Breast epithelium (tissue), 3 donors: Measurements from ENCODE around the gene MED9.

Source experiments
- POLR2A ChIP-seq: fragments of 450-650 bp; IDR thresholded peaks from one replicate; pipeline ENCODE4 v1.6.1; 2016; ENCODE audit warnings: antibody characterized with exemption, mild to moderate bottlenecking, moderate library complexity
- TF ChIP-seq, protein P1 (sequence below), 3 donors: fragments of 450-650 bp; IDR thresholded peaks; one replicate each; pipeline ENCODE4 v1.5.1; 2016 to 2017; ENCODE audit warnings: antibody characterized with exemption in 3 of 3, mild to moderate bottlenecking in 3 of 3, moderate library complexity in 3 of 3

DNA sequence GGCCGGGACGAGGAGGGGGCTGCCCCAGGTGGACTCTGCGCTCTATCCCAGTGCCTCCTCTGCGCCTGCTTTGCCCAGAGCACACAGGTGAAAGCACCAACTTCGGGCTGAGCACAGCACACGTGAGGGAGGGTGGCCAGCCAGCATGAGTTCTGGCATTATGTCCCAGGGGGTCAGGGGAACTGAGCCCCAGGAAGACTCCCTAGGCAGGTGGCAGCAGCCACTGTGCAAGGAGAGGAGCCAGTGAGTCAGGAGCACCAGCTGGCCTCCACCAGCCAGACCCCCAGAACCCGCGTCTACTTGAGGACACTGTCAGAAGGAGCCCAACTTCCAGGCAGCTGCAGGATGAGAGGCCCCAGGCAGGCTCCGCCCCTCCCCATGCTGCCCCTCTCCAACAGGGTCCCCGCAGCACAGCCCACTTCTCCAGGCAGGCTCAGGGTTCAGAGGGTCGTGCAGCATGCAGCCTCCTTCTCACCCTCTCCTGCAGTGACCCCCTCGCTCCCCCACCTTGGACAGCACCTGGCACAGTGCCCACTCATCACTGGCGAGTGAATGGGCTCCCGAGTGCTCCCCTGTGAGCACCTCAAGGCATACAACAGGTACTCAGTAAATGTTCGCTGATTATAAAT lies 63.6 kb downstream of the MED9 start:
- no peak for TF ChIP-seq POLR2A
- TF ChIP-seq, protein P1, sequence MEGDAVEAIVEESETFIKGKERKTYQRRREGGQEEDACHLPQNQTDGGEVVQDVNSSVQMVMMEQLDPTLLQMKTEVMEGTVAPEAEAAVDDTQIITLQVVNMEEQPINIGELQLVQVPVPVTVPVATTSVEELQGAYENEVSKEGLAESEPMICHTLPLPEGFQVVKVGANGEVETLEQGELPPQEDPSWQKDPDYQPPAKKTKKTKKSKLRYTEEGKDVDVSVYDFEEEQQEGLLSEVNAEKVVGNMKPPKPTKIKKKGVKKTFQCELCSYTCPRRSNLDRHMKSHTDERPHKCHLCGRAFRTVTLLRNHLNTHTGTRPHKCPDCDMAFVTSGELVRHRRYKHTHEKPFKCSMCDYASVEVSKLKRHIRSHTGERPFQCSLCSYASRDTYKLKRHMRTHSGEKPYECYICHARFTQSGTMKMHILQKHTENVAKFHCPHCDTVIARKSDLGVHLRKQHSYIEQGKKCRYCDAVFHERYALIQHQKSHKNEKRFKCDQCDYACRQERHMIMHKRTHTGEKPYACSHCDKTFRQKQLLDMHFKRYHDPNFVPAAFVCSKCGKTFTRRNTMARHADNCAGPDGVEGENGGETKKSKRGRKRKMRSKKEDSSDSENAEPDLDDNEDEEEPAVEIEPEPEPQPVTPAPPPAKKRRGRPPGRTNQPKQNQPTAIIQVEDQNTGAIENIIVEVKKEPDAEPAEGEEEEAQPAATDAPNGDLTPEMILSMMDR (IDR thresholded peaks at IDR 0.05) = no peak
